OCI-LY7 (cell line): ENCODE data around the gene ZNF429. TPM values are rescaled to one million over a fixed set of nuclear protein-coding genes. Genes with fewer than 3 reads are reported as not detected.

Source experiments
- Bru-seq: library from RNA; stranded (reverse); fragments of 400-500 nt; gene quantifications from one replicate; lab custom pipeline; 2021; lab: Mats Ljungman, UMichigan
- BruChase-seq, 2 experiments: library from RNA; stranded (reverse); fragments of 400-500 nt; gene quantifications; one replicate each; lab custom pipeline; 2021; lab: Mats Ljungman, UMichigan
- BruUV-seq: library from RNA; stranded (reverse); fragments of 400-500 nt; replicated peaks from 2 replicates; lab custom pipeline; 2021; lab: Mats Ljungman, UMichigan
- CTCF ChIA-PET: fragments of 300-600 bp; sonication (Branson Sonifier 250); formaldehyde crosslinking; loops from one replicate; lab custom pipeline; 2022; ENCODE audit warnings: antibody characterized with exemption; ENCODE audit not compliant: unreplicated experiment; lab: Charles Lee
- POLR2A ChIA-PET: fragments of 300-600 bp; sonication (Branson Sonifier 250); formaldehyde crosslinking; loops from one replicate; lab custom pipeline; 2022; ENCODE audit warnings: antibody characterized with exemption; lab: Charles Lee
- DNase-seq: peaks from one replicate; pipeline ENCODE4 v3.0.0-alpha.2; 2015; ENCODE audit warnings: low spot score
- H2AFZ ChIP-seq: fragments of 200-600 bp; sonication (generic), shearing (Covaris generic); 2 replicates; pipeline ENCODE4 v1.6.1; 2014; ENCODE audit warnings: mild to moderate bottlenecking, antibody characterized with exemption, low read length, moderate library complexity
- H3K27ac ChIP-seq: fragments of 200-600 bp; sonication (generic); 2 replicates; pipeline ENCODE4 v1.5.1; 2014; ENCODE audit warnings: mixed run types, low read depth, mild to moderate bottlenecking, moderate library complexity, low read length, inconsistent platforms; ENCODE audit not compliant: poor library complexity, severe bottlenecking
- H3K36me3 ChIP-seq: fragments of 200-600 bp; sonication (generic); 2 replicates; pipeline ENCODE4 v1.6.1; 2014; ENCODE audit warnings: mild to moderate bottlenecking, antibody characterized with exemption, low read length, moderate library complexity, mixed read lengths; ENCODE audit not compliant: insufficient read depth
- H3K4me1 ChIP-seq: fragments of 200-600 bp; sonication (generic); 2 replicates; pipeline ENCODE4 v1.5.1; 2014; ENCODE audit warnings: mild to moderate bottlenecking, low read length; ENCODE audit not compliant: insufficient read depth, poor library complexity, severe bottlenecking
- H3K4me2 ChIP-seq: fragments of 200-600 bp; sonication (generic); 2 replicates; pipeline ENCODE4 v1.6.1; 2014; ENCODE audit warnings: mild to moderate bottlenecking, low read length
- H3K4me3 ChIP-seq: fragments of 200-600 bp; sonication (generic); 2 replicates; pipeline ENCODE4 v1.5.1; 2014; ENCODE audit warnings: mild to moderate bottlenecking, low read depth, low read length; ENCODE audit not compliant: poor library complexity, severe bottlenecking
- H3K79me2 ChIP-seq: fragments of 200-600 bp; sonication (generic); 2 replicates; pipeline ENCODE4 v1.6.1; 2016; ENCODE audit warnings: low read depth, mild to moderate bottlenecking, low read length, moderate library complexity, mixed read lengths; ENCODE audit not compliant: insufficient read depth
- H3K9me2 ChIP-seq: fragments of 200-600 bp; sonication (generic); 2 replicates; pipeline ENCODE4 v1.6.1; 2016; ENCODE audit warnings: mild to moderate bottlenecking, low read length, mixed read lengths; ENCODE audit not compliant: insufficient read depth
- H3K9me3 ChIP-seq: fragments of 200-600 bp; sonication (generic); 2 replicates; pipeline ENCODE4 v1.6.1; 2014; ENCODE audit warnings: mild to moderate bottlenecking, mixed run types, low read length, mixed read lengths
- H4K20me1 ChIP-seq: fragments of 200-600 bp; sonication (generic); 2 replicates; pipeline ENCODE4 v1.6.1; 2014; ENCODE audit warnings: mild to moderate bottlenecking, antibody characterized with exemption, low read length, moderate library complexity, mixed read lengths; ENCODE audit not compliant: insufficient read depth
- CTCF ChIP-seq: fragments of 200-600 bp; sonication (generic); conservative IDR thresholded peaks from 2 replicates; pipeline ENCODE4 v1.5.1; 2014; ENCODE audit warnings: mild to moderate bottlenecking, antibody characterized with exemption, low read length, moderate library complexity, mixed read lengths
- EZH2phosphoT487 ChIP-seq: fragments of 200-600 bp; sonication (generic); IDR thresholded peaks from 2 replicates; pipeline ENCODE4 v1.6.1; 2018; ENCODE audit warnings: low read depth, borderline replicate concordance, mild to moderate bottlenecking, mixed run types, antibody characterized with exemption, low read length, moderate library complexity, mixed read lengths
- intact Hi-C: fragments of 100-400 bp; cut with micrococcal nuclease; formaldehyde crosslinking; loops from one replicate; pipeline ENCODE4 v1.10.0; 2022; ENCODE audit not compliant: unreplicated experiment
- long read RNA-seq: library from polyadenylated mRNA; stranded (forward); transcript quantifications from one replicate; pipeline ENCODE4 v2.0.0, GENCODE V29; 2022
- total RNA-seq, 2 experiments: library from RNA; depleted of rRNA in 1 of 2; stranded (reverse); fragments of >200 nt in 1 of 2; shearing (Covaris generic) in 1 of 2; gene quantifications; 2 replicates each; pipeline ENCODE4 v1.2.3, GENCODE V29; 2014 to 2022

ZNF429 gene
- total RNA-seq (2014; rRNA removed; shearing (Covaris generic)) (12.8 and 19.8 TPM in 2 replicates), total RNA-seq (2022) (24.6 and 30.7 TPM in 2 replicates), Bru-seq, nascent RNA (percentile 69 among the genes with signal in this experiment), BruChase-seq, experiment 1, labeled RNA remaining after a 6-hour chase (percentile 76 among the genes with signal in this experiment), BruChase-seq, experiment 2, labeled RNA remaining after a 2-hour chase (percentile 72 among the genes with signal in this experiment)
- long read RNA-seq, transcript ZNF429-201 (4 exons, 2,233 nt), result major isoform, 7 of 18 reads
- long read RNA-seq, partial matches to known transcripts, result 3 of 18 reads
- long read RNA-seq, other reads (novel, unspliced or antisense), result 4 of 18 reads

- Histone ChIP-seq H3K9me2 (no peaks in the 10 kb centered on the region), H3K4me1 (peaks cover 11% of the 10 kb centered on the region), H3K4me2 (peak within 1 kb of the TSS; percentile 70), H3K27ac (peak within 1 kb of the TSS; percentile 67), H3K79me2 (peaks cover 22% of the 10 kb centered on the region; the same call in 1 of the 2 replicates), H3K4me3 (peak within 1 kb of the TSS; percentile 84), H2AFZ (peak within 1 kb of the TSS; percentile 77), H3K9me3 (peaks cover 12% of the 10 kb centered on the region; the same call in 1 of the 2 replicates), H3K36me3 (peaks cover 32% of the 10 kb centered on the region), H4K20me1 (no peaks in the 10 kb centered on the region)
- intact Hi-C loops, result loop anchor here (1.0 to 10.0 kb wide), 2 partner anchors 330 to 941 kb away; partner anchors contain the start of gene ZNF737
- CTCF ChIA-PET, result interaction anchor here (0.6 to 1.0 kb wide), 3 partner anchors 32 to 1842 kb away, joined by 3 to 5 read pairs (median 5); partner anchors contain the start of gene ATP13A1
- TF ChIP-seq CTCF (no peak), EZH2phosphoT487 (no peak)
- DNase-seq, result peak; percentile 96
- BruUV-seq, result TSS peak; percentile 63
- POLR2A ChIA-PET, result interaction anchor here (0.6 to 2.2 kb wide), 16 partner anchors 10 to 347 kb away, joined by 3 to 11 read pairs (median 4); partner anchors contain the start of gene ZNF493
These were observed at the start of gene ZNF429 for GRCh38 chr19:21505459-21506451. TSS of gene ZNF429 (plus strand) at chr19:21505602. CDS start at chr19:21505772, 170 bp downstream.

DNA sequence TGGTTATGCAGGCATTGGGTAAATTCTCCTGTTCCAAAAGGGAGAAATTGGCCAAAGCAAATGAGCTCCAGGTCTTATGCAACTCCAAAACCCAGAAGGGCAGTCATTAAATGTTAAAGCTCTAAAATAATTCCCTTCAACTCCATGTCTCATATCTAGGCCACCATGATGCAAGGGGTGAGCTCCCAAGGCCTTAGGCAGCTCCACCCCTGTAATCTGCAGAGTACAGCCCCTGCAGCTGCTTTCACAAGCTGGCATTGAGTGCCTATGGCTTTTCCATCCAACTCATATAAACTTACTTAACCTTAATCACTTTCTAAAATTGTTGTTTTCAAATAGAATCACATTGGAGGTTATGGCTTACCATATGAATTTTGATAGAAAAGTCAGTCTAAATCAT lies 44.7 kb upstream of the ZNF429 start:
- no peak overlapping the region for H2AFZ ChIP-seq
- intact Hi-C loops, result no loop called here
- no peak overlapping the region for H3K27ac ChIP-seq
- CTCF ChIA-PET, result no interaction called here
- no TSS peak for BruUV-seq
- H3K4me2 ChIP-seq, result no peak overlapping the region
- H3K4me1 ChIP-seq, result no peaks in the 10 kb centered on the region
- POLR2A ChIA-PET, result no interaction called here
- no peak for DNase-seq
- H4K20me1 ChIP-seq, result no peaks in the 10 kb centered on the region
- H3K79me2 ChIP-seq, result no peaks in the 10 kb centered on the region
- no peaks in the 10 kb centered on the region for H3K9me3 ChIP-seq
- H3K36me3 ChIP-seq, result no peaks in the 10 kb centered on the region
- no peak for TF ChIP-seq CTCF
- TF ChIP-seq EZH2phosphoT487, result no peak
- no peaks in the 10 kb centered on the region for H3K9me2 ChIP-seq
- H3K4me3 ChIP-seq, result no peak overlapping the region
